SKM-1 treated with dmso at 0.1 percent for 144 hours (cell line): ENCODE results near the gene GMPR2.

Experiments
- DNase-seq: peaks from one replicate; lab custom pipeline; 2025; ENCODE audit not compliant: unreplicated experiment; lab: John Stamatoyannopoulos, UW

The GMPR2 gene

DNA sequence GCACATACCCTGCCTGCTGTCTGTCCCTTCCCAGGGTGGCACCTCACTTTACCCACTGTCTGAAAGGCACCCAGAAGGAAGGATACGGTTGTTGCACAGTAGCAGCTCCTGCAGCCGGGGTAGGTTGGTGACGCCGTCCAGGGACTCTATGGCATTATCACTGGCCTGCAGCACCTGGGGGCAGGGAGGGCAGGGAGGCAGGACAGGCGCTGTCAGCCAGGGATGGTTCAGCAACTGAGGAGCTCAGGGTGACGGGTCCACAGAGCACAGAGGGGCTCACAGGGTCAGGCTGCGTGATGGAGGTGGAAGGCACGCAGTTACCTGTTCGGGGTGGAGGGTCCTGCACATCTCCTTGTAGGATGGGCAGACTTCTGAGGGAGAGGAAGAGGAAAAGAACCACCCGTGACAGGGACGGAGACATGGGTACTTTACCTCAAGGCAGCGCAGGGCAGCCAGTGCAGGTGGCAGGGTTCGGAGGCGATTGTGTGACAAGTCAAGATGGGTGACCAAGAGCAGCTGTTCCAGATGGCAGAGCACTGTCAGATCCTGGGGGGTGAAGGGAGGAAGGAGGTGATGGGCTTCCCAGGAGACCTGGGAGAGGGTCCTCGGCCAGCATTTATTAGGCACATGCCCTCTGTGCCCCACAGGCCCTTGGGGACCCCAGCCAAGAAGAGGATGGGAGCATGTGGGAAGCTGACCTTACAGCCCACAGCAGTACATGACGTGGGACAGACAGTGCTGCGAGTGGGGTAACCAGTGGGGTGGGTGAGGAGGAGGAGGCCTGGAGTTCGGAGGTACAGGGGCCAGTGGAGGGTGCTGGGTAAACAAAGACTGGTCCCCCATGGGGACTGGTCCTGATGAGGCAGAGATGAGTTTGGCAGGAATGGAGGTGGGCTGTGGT, 33.9 kb downstream of the GMPR2 start:
- DNase-seq, result no peak

DNA sequence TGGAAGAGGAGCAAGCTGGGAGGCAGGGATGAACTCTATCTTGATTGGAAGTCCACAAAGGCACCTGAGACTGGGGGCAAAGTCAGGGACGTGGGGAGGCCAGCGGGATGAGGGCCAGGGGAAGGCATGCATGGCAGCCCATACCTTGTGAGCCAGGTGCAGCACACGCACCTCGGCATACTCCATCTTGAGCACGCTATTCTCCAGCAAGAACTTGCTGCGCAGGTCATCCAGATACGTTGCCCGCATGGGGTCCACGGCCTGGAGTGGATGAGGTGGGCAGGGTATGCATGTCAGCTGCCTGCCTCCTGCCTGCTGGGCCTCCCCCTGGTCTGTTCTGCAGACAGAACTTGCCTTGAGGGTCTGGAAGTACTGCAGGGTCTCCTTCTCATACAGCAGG, 34.8 kb downstream of the GMPR2 start:
- DNase-seq, result no peak

DNA sequence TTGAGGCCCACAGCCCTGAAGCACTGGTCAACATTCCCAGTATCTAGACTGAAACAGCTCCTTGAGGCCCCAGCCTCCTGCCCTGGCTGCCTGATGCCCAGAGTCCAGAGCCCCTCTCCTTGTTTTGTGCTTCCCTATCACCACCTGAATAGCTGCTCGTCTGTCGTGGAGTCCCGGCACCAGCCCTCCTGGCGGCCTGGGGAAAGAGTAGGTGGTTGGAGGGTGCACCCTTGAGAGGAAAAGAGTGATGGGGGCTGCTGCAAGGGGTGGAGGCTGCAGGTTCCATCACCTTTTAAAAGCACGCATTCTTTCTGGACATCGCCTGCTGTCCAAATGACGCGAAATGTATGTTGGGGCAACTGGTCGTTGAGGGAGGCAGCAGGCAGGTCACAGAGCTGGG, 35.5 kb downstream of the GMPR2 start:
- no peak for DNase-seq

DNA sequence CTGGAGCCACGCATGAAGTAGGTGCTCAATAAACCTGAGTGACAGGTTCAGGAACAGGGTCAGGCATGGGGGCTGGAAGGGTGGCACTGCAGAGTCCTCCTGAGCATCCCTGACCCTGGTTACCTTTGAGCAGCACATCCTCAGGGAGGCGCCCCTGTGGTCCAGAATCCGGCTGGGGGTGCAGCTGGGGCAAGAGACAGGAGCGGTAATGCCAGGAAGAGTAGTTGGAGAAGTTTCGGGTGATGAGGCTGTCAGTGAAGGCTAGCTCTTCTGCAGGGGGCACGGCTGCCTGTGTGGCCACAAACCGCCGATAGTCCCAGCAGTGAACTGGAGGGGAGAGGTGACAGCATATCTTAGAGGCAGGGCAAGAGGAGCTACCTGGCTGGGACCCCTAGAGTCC, 36.6 kb downstream of the GMPR2 start:
- DNase-seq, result no peak

DNA sequence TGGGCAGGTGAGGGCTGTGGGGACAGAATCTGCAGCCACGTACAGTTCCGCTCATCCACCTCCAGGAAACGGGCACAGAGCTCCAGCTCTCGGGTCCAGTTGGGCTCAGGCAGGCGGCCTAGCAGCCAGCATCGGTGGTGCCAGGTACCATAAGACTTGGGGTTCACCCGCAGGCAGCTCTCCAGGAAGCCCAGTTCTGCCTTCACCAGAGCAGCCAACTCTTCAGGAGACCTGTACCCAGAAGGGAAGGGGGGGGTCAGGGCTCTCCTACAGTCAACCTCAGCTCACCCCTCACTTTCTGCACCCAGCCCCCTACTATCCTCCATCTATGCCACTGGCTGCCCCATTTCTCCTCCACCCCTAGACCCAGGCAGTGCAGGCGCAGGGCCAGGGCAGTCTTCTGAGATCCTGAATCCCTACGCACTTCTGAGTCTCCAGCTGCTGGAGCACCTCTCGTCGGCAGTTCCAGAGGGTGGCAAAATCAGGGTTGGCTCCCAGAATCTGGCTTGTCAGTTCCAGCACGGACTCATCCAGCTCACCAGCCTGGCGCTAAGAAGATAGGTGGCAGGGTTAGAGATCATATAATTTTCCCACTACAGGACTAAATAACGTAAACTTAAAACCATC, 37.3 kb downstream of the GMPR2 start:
- DNase-seq, result no peak

DNA sequence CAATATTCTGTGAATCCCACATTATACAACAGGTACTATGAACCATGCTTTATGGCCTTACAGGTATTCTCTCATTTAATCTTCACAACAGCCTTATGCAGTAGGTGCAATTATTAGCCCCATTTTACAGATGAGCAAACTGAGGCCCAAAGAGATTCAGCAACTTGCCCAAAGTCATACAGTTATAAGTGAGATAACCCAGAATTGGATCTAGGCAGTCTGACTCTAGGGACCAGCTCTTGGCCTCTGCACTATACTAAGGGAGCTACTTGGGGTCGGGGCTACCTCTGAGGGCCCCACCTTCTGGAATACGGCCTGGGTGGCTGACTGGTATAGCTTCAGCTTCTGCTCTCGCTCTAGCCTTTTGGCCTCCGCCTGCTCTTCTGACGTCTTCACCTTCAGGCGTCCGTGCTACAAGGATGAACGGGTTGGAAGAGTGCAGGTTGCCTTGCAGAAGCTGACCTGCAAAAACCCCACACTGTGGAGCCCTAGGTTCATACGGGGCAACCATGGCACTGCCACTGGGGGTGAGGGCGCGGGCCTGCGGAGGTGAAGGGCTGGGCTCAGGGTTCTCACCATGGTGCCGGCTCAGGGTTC, 37.9 kb downstream of the GMPR2 start:
- no peak for DNase-seq

DNA sequence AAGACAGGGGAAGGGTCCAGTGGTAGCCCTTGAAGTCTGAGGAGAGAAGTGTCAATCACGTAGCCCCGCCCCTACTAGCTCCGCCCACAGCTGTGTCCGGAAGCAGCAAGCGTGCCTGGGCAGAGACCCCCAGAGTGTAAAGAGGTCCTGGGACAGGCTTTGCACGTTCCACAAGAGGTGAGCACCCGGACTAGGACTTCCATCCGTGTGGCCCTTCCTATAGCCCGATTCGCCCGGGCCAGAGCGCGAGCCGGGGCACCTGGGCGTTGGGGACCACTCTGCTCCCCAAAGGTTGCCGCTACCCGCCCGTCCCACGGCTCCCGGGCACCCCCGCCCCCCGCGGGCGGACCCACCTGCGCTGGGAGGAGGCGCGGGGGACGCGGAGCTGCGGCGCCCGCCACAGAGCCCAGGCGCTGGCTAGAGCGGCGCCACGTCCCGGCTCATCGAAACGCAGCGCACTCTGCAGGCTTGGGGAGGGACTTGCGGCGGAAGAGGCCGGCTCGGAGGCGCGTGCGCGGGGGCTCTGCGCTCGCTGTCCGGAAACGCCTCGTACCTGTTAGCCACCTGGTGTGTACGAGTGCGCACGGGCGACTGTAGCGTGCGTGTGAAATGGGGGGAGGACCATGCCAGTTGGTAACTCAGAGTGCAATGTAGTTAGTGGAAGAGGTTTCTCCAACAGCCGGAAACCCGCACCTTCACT, 38.6 kb downstream of the GMPR2 start, which contains the start of gene RABGGTA:
TSS of gene RABGGTA (minus strand) at position 464 of the 700 bp plus-strand sequence. CDS start 482 bp downstream, outside the sequence.
- DNase-seq, result peak; percentile 52

DNA sequence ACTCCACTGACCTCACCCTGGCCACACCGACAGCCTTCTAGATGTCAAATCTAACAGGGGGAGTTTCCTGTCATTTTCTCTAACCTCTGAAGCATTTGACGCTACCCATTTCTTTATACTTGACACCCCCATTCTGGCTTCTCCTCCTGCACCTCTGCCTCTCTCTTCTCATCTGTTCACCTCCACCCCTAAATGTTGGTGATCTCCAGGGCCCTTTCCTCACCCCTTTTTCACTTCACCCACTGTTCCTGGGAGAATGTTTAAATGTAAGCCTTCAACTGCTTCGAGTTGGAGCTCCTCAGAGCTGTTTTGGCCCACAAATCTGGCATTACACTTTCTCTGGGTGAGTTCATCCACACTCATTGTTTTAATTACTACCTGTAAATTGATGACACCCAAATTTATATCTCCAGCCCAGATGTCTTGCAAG, 39.1 kb downstream of the GMPR2 start:
- no peak for DNase-seq

DNA sequence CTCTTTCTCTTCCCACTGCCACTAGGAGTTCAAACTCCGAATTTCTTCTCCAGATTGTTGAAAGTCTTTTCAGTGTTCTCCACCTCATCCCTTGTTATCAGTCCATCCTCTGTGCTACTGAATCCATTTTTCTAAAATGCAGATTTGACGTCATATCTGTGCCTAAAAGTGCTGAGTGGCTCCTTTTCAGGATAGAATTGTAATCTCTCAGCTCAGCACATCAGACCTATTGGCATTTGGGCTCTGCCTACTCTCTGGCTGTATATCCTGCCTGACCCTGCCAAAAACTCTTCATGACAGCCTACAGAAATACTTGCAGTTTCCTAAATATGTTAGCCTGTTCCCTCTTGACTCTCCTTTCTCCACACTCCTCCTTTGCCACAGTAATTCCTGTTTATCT, 39.7 kb downstream of the GMPR2 start:
- no peak for DNase-seq

DNA sequence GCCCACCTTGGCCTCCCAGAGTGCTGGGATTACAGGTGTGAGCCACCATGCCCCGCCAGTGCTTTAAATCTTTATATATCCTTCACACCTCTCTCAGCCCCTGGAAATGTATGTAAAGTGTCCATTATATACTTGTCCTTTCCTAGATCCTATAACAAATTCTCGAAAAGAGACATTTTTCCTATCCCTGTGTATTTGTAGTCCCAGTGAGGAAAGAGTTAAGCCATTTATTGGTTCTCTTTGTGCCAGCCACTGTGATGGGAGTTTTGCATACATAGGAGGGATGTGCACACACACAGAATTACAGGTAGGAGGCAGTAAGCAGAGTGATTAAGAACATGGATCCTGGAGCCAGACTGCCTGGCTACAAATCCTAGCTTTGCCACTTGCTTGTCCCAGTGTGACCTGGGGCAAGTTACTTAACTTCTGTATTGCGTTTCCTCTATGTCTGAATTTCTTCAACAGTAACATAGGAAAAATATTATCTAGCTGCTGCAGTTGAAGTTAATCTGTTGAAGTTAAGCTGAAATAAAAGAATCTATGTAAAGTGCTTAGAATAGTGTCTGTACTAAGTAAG, 40.8 kb downstream of the GMPR2 start:
- DNase-seq, result no peak

DNA sequence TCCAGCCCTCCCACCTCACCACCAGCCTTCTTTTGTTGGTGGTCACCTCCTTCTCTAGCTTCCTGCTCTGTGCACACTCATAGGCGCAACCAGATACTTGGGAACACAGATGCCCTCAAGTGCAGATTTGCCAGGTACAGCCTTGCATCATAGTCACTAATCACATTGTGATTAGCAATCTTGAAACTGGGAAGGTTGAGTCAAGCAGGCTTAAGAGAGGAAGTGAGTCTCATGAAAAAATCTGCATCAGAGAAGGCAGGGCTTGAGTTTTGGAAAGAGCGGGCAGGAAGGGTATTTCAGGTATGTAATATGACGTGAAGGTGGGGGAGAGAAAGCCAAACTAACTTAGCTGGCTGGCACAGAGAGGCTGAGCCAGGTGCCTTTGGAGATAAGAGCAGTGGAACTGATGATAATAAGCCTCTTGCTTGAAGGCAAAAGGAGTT, 41.4 kb downstream of the GMPR2 start:
- DNase-seq, result peak; percentile 63

DNA sequence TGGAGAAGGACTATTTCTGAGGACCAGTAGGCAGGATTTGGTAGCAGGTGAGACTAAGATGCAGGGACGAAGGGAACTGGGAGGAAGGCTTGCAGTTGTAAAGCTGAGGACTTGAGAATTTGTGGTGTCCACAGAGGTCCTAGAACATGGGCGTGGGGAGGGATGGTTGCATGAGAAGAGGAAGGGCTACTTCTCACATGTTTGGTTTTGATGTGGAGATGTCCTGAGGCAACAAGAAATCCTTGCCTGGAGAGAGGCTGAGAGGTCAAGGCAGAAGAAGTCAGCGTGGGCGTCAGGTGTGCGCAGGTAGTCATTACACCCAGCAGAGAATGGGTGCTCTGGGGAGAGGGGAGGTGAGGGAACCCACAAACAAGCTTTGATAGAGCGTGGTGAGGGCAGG, 44.3 kb downstream of the GMPR2 start:
- no peak for DNase-seq

DNA sequence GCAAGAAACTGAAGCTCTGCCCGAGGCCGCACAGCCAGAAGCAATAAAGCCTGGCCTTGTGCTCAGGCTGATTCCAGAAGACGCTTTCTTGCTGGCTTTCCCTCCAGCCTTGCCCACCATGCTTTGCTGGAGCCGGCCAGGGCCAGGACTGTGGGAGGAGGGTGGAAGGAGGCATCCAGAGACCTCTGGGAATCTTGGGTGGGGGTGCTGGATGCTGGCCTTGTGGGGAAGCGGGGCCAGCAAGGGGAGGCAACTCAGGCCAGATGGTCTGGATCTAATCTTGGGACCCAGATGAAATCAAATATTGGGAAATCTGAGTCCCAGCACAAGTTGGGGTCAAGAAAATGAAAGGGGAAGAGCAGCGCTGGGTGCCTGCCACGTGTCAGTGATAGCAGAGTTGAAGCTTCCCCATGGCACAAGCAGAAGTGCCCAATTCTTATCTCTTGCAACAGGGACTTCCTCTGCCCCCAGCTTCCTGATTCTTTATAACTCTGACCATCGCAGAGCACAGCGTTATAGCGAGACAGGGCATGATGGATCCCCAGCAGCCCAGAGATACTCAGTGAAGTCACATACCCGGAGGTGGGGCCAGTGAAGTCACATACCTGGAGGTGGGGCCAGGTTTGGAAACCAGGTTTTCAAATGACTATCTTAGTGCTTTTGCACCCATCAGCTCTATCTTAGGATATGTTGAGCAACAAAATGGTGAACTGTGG, 45.0 kb downstream of the GMPR2 start:
- DNase-seq, result peak; percentile 67

DNA sequence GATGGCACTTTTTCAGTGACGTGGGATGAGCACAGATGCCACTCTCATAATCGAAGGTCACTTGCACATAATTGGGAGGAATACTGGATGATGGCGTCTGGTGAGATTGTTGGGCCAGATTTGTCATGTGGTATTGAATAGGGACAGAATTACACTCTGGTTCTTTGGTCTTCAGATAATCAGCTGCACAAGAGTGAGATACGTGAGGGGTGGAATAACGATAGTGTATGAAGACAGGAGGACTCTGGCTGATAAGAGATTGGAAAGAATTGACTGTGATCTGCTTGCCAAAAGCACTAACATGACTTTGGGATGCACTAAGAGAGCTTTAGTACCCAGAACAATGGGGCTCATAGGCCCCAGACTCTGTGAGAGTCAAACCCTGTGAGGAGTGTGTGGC, 45.7 kb downstream of the GMPR2 start:
- no peak for DNase-seq

DNA sequence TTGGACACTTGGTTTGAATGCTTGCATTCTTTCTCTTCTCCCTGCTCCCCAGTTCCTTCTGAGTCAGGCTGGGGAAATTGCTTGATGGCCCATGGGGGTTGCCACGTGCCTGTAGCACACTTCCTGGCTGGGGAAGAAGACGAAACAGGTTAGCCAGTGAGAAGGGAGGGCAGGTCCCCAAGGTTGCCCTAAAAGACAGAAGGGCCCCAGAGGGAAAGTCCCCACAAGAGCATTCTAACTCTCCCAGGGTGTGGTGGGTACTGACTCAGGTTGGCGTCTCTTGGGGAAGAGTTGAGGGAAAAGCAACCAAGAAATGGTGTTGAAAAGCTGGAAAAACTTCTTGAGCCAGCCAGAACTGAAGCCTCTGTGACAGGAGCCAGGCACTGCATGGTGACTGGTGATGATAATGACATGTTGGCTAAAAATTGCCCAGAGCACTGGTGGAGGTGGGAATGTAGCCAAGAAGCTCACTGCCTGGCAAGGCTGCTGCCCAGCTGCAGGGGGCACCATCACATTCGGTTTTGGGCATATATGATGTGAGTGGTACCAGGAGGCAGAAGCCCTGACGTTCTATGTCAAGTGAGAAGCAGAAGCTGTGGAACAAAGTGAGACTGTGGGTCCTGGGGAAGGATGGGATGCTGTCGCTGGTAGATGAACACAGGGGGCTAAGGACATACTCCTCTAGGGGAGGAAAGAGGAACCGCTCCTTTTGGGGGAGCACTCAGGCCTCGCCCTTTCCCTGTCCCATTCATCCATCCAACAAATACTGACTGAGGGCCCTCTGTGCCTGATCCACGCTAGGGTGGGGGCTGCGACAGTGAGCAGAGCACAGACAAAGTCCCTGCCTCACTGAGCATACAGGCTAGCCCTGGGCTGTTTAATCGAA, 46.8 kb downstream of the GMPR2 start:
- DNase-seq, result no peak

DNA sequence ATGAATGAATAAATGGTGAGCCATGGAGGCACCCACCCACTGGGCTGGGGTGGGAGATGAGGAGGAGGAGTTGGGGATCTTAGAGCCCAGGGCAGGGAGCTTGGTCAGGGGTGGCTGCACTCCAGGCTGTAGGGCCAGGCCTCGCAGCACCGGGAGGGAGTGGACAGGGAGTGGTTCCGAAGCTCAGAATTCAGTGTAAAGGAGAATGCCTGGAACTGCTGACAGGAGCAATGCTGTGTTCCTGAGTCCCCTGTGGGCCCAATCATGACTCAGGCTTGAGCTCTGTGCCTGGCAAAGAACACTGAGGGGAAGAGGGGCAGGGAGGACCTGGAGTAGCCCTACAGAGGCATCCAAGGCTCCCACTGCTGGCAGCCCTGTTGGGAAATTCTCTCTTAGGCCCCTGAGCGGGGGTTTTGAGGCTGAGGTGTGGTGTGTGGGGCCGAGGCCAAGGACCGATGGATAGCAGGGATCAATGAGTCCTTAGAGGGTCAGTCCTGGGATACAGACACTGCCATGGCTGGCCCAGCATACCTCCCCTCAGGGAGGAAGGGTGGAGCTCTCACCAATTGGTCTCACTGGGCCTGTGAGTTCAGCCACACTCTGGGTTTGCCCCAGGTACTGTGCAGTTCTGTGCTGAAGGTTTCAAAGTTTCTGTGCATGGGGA, 48.2 kb downstream of the GMPR2 start:
- no peak for DNase-seq

DNA sequence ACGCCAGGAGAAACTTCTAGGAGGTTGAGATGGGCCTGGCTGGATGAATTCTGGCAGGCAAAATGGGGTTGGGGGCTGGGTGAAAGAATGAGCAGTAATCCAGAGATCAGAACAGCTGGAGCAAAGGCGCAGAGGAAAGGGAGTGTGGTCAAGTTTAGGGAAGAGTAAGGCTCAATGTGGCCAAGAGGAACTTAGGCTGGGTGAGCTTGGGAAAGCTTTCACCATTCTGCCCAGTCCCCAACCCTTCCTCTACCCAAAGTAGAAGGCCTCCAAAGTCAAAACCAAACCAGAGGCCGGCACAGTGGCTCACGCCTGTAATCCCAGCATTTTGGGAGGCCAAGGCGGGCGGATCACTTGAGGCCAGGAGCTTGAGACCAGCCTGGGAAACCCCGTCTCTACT, 48.9 kb downstream of the GMPR2 start:
- no peak for DNase-seq

DNA sequence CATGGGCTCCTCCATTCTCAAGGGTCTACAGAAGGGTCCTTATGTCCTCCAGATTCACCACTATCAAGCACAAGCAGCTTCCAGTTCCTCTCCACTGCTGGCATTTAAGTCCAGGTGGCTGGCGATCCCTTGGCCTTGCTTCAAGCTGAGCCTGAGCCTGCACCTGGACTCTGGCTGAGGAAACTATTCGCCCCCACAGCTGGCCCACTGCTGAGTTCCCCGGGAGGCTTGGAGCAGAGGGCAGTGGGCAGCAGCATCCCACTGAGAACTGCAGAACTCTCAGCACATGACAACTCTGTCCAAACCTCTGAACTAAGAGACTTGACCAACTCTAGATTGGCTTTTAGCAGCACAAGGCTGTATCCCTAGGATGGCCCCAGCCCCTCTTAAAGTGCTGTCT, 50.0 kb downstream of the GMPR2 start:
- DNase-seq, result no peak
